H9 (cell line): Measurements from ENCODE around the gene PUDP. TPM values are rescaled to one million over a fixed set of nuclear protein-coding genes. Genes with fewer than 3 reads are reported as not detected.

Source experiments
- DNase-seq: peaks from one replicate; pipeline ENCODE4 v3.0.0-alpha.2; 2017
- H2AFZ ChIP-seq: one replicate; pipeline ENCODE4 v1.6.1; 2013; ENCODE audit warnings: mild to moderate bottlenecking, low read length, control low read depth, moderate library complexity
- H2AK5ac ChIP-seq: 2 replicates; pipeline ENCODE4 v1.6.1; 2013; ENCODE audit warnings: low read length, control low read depth, mixed read lengths; ENCODE audit not compliant: insufficient read length
- H2BK120ac ChIP-seq: one replicate; pipeline ENCODE4 v1.6.1; 2013; ENCODE audit warnings: low read depth, mild to moderate bottlenecking, low read length, control low read depth, inconsistent platforms; ENCODE audit not compliant: poor library complexity, severe bottlenecking
- H2BK12ac ChIP-seq: 2 replicates; pipeline ENCODE4 v1.6.1; 2013; ENCODE audit warnings: low read length, control low read depth, mixed read lengths, low read depth; ENCODE audit not compliant: insufficient read length
- H2BK15ac ChIP-seq: 2 replicates; pipeline ENCODE4 v1.6.1; 2013; ENCODE audit warnings: low read depth, low read length, control low read depth
- H2BK20ac ChIP-seq: one replicate; pipeline ENCODE4 v1.6.1; 2013; ENCODE audit warnings: low read depth, mild to moderate bottlenecking, low read length, control low read depth, inconsistent platforms; ENCODE audit not compliant: poor library complexity, severe bottlenecking
- H2BK5ac ChIP-seq: 2 replicates; pipeline ENCODE4 v1.6.1; 2013; ENCODE audit warnings: low read length, control low read depth, mixed read lengths; ENCODE audit not compliant: insufficient read length
- H3K14ac ChIP-seq: 2 replicates; pipeline ENCODE4 v1.6.1; 2013; ENCODE audit warnings: low read length, control low read depth; ENCODE audit not compliant: insufficient read depth
- H3K18ac ChIP-seq: 2 replicates; pipeline ENCODE4 v1.6.1; 2013; ENCODE audit warnings: low read depth, mild to moderate bottlenecking, mixed read lengths, low read length, control low read depth; ENCODE audit not compliant: insufficient read length
- H3K23ac ChIP-seq: 2 replicates; pipeline ENCODE4 v1.6.1; 2013; ENCODE audit warnings: low read length, control low read depth, mixed read lengths, low read depth; ENCODE audit not compliant: insufficient read length
- H3K23me2 ChIP-seq: 2 replicates; pipeline ENCODE4 v1.6.1; 2013; ENCODE audit warnings: low read depth, mild to moderate bottlenecking, mixed read lengths, low read length, control low read depth; ENCODE audit not compliant: insufficient read length, poor library complexity, severe bottlenecking
- H3K27ac ChIP-seq: 2 replicates; pipeline ENCODE4 v1.5.1; 2013; ENCODE audit warnings: low read length, control low read depth, mixed read lengths, low read depth; ENCODE audit not compliant: insufficient read length
- H3K27me3 ChIP-seq: 2 replicates; pipeline ENCODE4 v1.6.1; 2013; ENCODE audit warnings: low read length, control low read depth, inconsistent platforms; ENCODE audit not compliant: insufficient read depth
- H3K4ac ChIP-seq: 2 replicates; pipeline ENCODE4 v1.6.1; 2013; ENCODE audit warnings: low read depth, mild to moderate bottlenecking, control low read depth, inconsistent platforms, low read length, moderate library complexity
- H3K4me1 ChIP-seq: 2 replicates; pipeline ENCODE4 v1.6.1; 2013; ENCODE audit warnings: low read length, control low read depth, inconsistent platforms; ENCODE audit not compliant: insufficient read depth
- H3K4me2 ChIP-seq: 2 replicates; pipeline ENCODE4 v1.6.1; 2013; ENCODE audit warnings: low read length, control low read depth, mixed read lengths; ENCODE audit not compliant: insufficient read length, insufficient read depth
- H3K56ac ChIP-seq: 2 replicates; pipeline ENCODE4 v1.6.1; 2013; ENCODE audit warnings: low read depth, mild to moderate bottlenecking, mixed read lengths, low read length, control low read depth; ENCODE audit not compliant: insufficient read length
- H3K79me1 ChIP-seq: 2 replicates; pipeline ENCODE4 v1.6.1; 2013; ENCODE audit warnings: low read depth, mild to moderate bottlenecking, moderate library complexity, low read length, control low read depth, inconsistent platforms; ENCODE audit not compliant: insufficient read depth, poor library complexity, severe bottlenecking
- H3K79me2 ChIP-seq: 2 replicates; pipeline ENCODE4 v1.6.1; 2013; ENCODE audit warnings: low read length, control low read depth, inconsistent platforms; ENCODE audit not compliant: insufficient read depth
- H3K9ac ChIP-seq: 2 replicates; pipeline ENCODE4 v1.6.1; 2013; ENCODE audit warnings: low read length, control low read depth, mixed read lengths; ENCODE audit not compliant: insufficient read length; ENCODE audit errors: extremely low read depth
- H3K9me3 ChIP-seq: one replicate; pipeline ENCODE4 v1.6.1; 2013; ENCODE audit warnings: low read depth, low read length, inconsistent platforms; ENCODE audit not compliant: control insufficient read depth
- H3T11ph ChIP-seq: one replicate; pipeline ENCODE4 v1.6.1; 2013; ENCODE audit warnings: mild to moderate bottlenecking, low read length, control low read depth, inconsistent platforms
- H4K20me1 ChIP-seq: one replicate; pipeline ENCODE4 v1.6.1; 2013; ENCODE audit not compliant: control insufficient read depth, insufficient read length, insufficient read depth
- H4K5ac ChIP-seq: 2 replicates; pipeline ENCODE4 v1.6.1; 2013; ENCODE audit warnings: low read depth, mild to moderate bottlenecking, mixed read lengths, low read length, control low read depth; ENCODE audit not compliant: insufficient read length
- H4K8ac ChIP-seq: replicated peaks from 2 replicates; pipeline ENCODE4 v1.6.1; 2013; ENCODE audit warnings: low read length, control low read depth, mixed read lengths, low read depth; ENCODE audit not compliant: insufficient read length
- H4K91ac ChIP-seq: 2 replicates; pipeline ENCODE4 v1.6.1; 2013; ENCODE audit warnings: low read depth, mild to moderate bottlenecking, moderate library complexity, mixed read lengths, low read length, control low read depth; ENCODE audit not compliant: insufficient read length
- H3K27ac Mint-ChIP-seq, 3 experiments: 2 replicates in 2 of 3; 3 replicates in 1 of 3; pipeline ENCODE4 v1.8.0; 2020 to 2021; ENCODE audit warnings: mixed read lengths in 3 of 3, mild to moderate bottlenecking in 1 of 3, moderate library complexity in 1 of 3
- H3K27me3 Mint-ChIP-seq: 2 replicates; pipeline ENCODE4 v1.8.0; 2021; ENCODE audit warnings: low read depth, mild to moderate bottlenecking, moderate library complexity, mixed read lengths
- H3K36me3 Mint-ChIP-seq, 3 experiments: 2 replicates in 2 of 3; 3 replicates in 1 of 3; pipeline ENCODE4 v1.8.0; 2020 to 2021; ENCODE audit warnings: low read depth in 3 of 3, mixed read lengths in 3 of 3; ENCODE audit not compliant: insufficient read depth in 1 of 3
- H3K4me1 Mint-ChIP-seq, 2 experiments: 2 replicates each; pipeline ENCODE4 v1.8.0; 2020; ENCODE audit warnings: mixed read lengths in 2 of 2
- H3K4me3 Mint-ChIP-seq, 2 experiments: 2 replicates in 1 of 2; 3 replicates in 1 of 2; pipeline ENCODE4 v1.8.0; 2020 to 2021; ENCODE audit warnings: mild to moderate bottlenecking in 2 of 2, mixed read lengths in 2 of 2, moderate library complexity in 1 of 2
- H3K9me3 Mint-ChIP-seq, 2 experiments: 2 replicates in 1 of 2; 3 replicates in 1 of 2; pipeline ENCODE4 v1.8.0; 2020; ENCODE audit warnings: mild to moderate bottlenecking in 2 of 2, mixed read lengths in 2 of 2, moderate library complexity in 1 of 2
- CTCF ChIP-seq: fragments of 200-600 bp; sonication (generic); conservative IDR thresholded peaks from 3 replicates; pipeline ENCODE4 v1.8.0; 2021; ENCODE audit warnings: antibody characterized with exemption, mild to moderate bottlenecking
- WGBS: extraction: QIAGEN DNeasy Blood & Tissue Kit; methylation state at CpG from one replicate; pipeline ENCODE4 v1.1.7; 2013; ENCODE audit warnings: missing lambda C conversion rate, low lambda C conversion rate, mixed read lengths; ENCODE audit not compliant: insufficient read length; ENCODE audit errors: extremely low coverage; 5-methylcytosine and 5-hydroxymethylcytosine counted together
- total RNA-seq: library from RNA; stranded (reverse); gene quantifications from 2 replicates; pipeline ENCODE4 v1.2.1, GENCODE V29; 2021

The PUDP gene
- total RNA-seq, 1 experiment from 2014 or later = 46.3 TPM

- Histone ChIP-seq H3T11ph (no peak overlapping the region), H3K4me2 (no peak overlapping the region), H4K8ac (no peak overlapping the region), H2BK120ac (no peak overlapping the region), H3K18ac (no peak overlapping the region), H3K27me3 (no peaks in the 10 kb centered on the region), H3K79me1 (no peaks in the 10 kb centered on the region), H4K5ac (no peak overlapping the region), H3K9ac (no peak overlapping the region), H3K9me3 (no peaks in the 10 kb centered on the region), H2BK15ac (no peak overlapping the region), H2AFZ (no peak overlapping the region), H4K91ac (no peak overlapping the region), H4K20me1 (no peaks in the 10 kb centered on the region), H3K56ac (no peak overlapping the region), H2BK5ac (no peak overlapping the region), H2AK5ac (no peak overlapping the region), H3K4ac (no peak overlapping the region), H3K14ac (no peak overlapping the region), H3K23me2 (no peaks in the 10 kb centered on the region), H3K27ac (no peak overlapping the region), H3K4me1 (no peaks in the 10 kb centered on the region), H3K79me2 (no peaks in the 10 kb centered on the region), H3K23ac (no peak overlapping the region), H2BK12ac (no peak overlapping the region), H2BK20ac (no peak overlapping the region)
- H3K9me3 Mint-ChIP-seq = peaks cover 7 to 10% of the 10 kb centered on the region in 2 experiments
- H3K27ac Mint-ChIP-seq = no peak overlapping the region
- H3K4me1 Mint-ChIP-seq = peaks cover 10 to 12% of the 10 kb centered on the region in 2 experiments
- no peaks in the 10 kb centered on the region for H3K27me3 Mint-ChIP-seq
- peaks cover 3 to 9% (median 3%) of the 10 kb centered on the region in 3 experiments; a peak in 5 of 7 replicates for H3K36me3 Mint-ChIP-seq
- no peak for DNase-seq
- WGBS = no CpG with 5 or more reads among the region's 3 CpGs
- H3K4me3 Mint-ChIP-seq = no peak overlapping the region
- TF ChIP-seq CTCF = no peak
Measured at GRCh38 chrX:7184816-7185215, 36.9 kb upstream of the PUDP start.
